Activated CD8-positive, alpha-beta T cell treated with anti-CD3 and anti-CD28 coated beads, Interleukin-2, amount 10 ng/mL, durations not matched to agents 7 days and 5 days (primary cell): ENCODE data around the gene SLC4A2. TPM values are rescaled to one million over a fixed set of nuclear protein-coding genes. Genes with fewer than 3 reads are reported as not detected.

Experiments used
- ATAC-seq: fragments of 150-1000 bp; cut with Tn5 transposase; one replicate; pipeline ENCODE4 v1.10.0; 2021; ENCODE audit warnings: moderate library complexity
- CTCF ChIA-PET: fragments of 350-600 bp; sonication (Branson Sonifier 250); formaldehyde crosslinking; loops from one replicate; lab custom pipeline; 2021; ENCODE audit warnings: antibody characterized with exemption; lab: Charles Lee
- POLR2A ChIA-PET: fragments of 350-600 bp; sonication (Branson Sonifier 250); formaldehyde crosslinking; loops from one replicate; lab custom pipeline; 2021; ENCODE audit warnings: antibody characterized with exemption; lab: Charles Lee
- DNase-seq: peaks from one replicate; pipeline ENCODE4 v3.0.0-alpha.2; 2020
- H3K27ac Mint-ChIP-seq: one replicate; pipeline ENCODE4 v1.8.0; 2021; ENCODE audit warnings: mild to moderate bottlenecking, mixed read lengths
- H3K27me3 Mint-ChIP-seq: one replicate; pipeline ENCODE4 v1.8.0; 2021; ENCODE audit warnings: low read depth, mixed read lengths
- H3K36me3 Mint-ChIP-seq: one replicate; pipeline ENCODE4 v1.8.0; 2021; ENCODE audit warnings: low read depth, mixed read lengths
- H3K4me1 Mint-ChIP-seq: one replicate; pipeline ENCODE4 v1.8.0; 2021; ENCODE audit warnings: low read depth, mixed read lengths
- H3K4me3 Mint-ChIP-seq: one replicate; pipeline ENCODE4 v1.8.0; 2021; ENCODE audit warnings: mild to moderate bottlenecking, mixed read lengths
- H3K9me3 Mint-ChIP-seq: one replicate; pipeline ENCODE4 v1.8.0; 2022; ENCODE audit warnings: mixed read lengths; ENCODE audit not compliant: insufficient read depth
- total RNA-seq, 2 experiments: library from RNA; stranded (reverse); gene quantifications; one replicate each; pipeline ENCODE4 v1.2.3, GENCODE V29; 2021

Gene SLC4A2
- total RNA-seq, 2 experiments from 2014 or later: 107 to 112 TPM

DNA sequence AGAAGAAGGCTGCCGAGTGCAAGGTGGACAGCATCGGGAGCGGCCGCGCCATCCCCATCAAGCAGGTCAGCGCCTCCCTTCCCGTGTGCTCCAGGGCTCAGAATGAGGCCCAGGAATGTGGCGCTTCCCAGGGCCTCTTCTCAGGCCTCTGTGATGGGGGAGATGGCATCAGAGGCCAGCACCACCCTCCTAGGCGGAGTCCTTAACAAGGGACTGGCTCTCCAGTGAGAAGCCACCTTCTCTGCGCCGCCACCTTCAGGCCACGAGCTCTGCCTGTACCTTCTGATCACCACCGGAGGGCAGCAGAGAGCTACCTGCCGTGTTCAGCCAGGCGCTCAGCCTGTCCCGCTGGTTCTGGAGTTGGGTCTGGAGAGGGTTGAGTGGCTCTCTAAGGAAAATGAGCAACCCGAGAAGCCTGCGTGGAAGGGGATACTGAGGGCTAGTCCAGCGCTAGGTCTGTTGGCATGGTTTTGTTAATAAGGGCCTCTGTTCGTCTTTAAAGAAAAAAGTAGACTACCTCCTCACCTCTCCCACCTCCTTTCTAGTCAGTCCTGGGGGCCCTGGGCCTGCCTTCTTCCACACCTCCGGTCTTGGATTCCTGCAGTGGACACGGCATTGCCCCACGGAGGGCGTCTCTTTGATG, 64.6 kb downstream of the SLC4A2 start:
- H3K4me3 Mint-ChIP-seq: no peak overlapping the region
- H3K27me3 Mint-ChIP-seq: no peaks in the 10 kb centered on the region
- H3K4me1 Mint-ChIP-seq: no peaks in the 10 kb centered on the region
- POLR2A ChIA-PET: interaction anchor here (0.5 to 0.6 kb wide), 2 partner anchors 17 to 46 kb away, joined by 3 read pairs; no protein-coding TSS in a partner anchor
- no peaks in the 10 kb centered on the region for H3K9me3 Mint-ChIP-seq
- CTCF ChIA-PET: interaction anchor here (0.6 to 2.4 kb wide), 32 partner anchors 8 to 242 kb away, joined by 3 to 23 read pairs (median 6); partner anchors contain the start of genes ABCB8, ABCF2, ASB10 and CHPF2
- DNase-seq (peak; percentile 88), ATAC-seq (peak; percentile 93)
- H3K36me3 Mint-ChIP-seq: no peaks in the 10 kb centered on the region
- H3K27ac Mint-ChIP-seq: no peak overlapping the region

- CTCF ChIA-PET: interaction anchor here (1.0 to 2.4 kb wide), 27 partner anchors 9 to 228 kb away, joined by 3 to 23 read pairs (median 6); partner anchors contain the start of genes ABCB8, ABCF2, ASB10 and CHPF2
- H3K27me3 Mint-ChIP-seq: no peaks in the 10 kb centered on the region
- DNase-seq: no peak
- no peaks in the 10 kb centered on the region for H3K9me3 Mint-ChIP-seq
- no peaks in the 10 kb centered on the region for H3K36me3 Mint-ChIP-seq
- POLR2A ChIA-PET: no interaction called here
- no peak overlapping the region for H3K27ac Mint-ChIP-seq
- H3K4me3 Mint-ChIP-seq: no peak overlapping the region
- ATAC-seq: no peak
- no peaks in the 10 kb centered on the region for H3K4me1 Mint-ChIP-seq
Observed at GRCh38 chr7:151124481-151124880, 65.1 kb downstream of the SLC4A2 start.

GRCh38 chr7:151124899-151125399, 65.6 kb downstream of the SLC4A2 start:
- ATAC-seq: no peak
- Mint-ChIP-seq H3K9me3 (no peaks in the 10 kb centered on the region), H3K36me3 (no peaks in the 10 kb centered on the region), H3K4me3 (no peak overlapping the region), H3K27ac (no peak overlapping the region), H3K27me3 (no peaks in the 10 kb centered on the region), H3K4me1 (peaks cover under 1% of the 10 kb centered on the region)
- CTCF ChIA-PET: interaction anchor here (0.6 to 2.4 kb wide), 20 partner anchors 14 to 256 kb away, joined by 3 to 23 read pairs (median 7); partner anchors contain the start of genes ABCB8 and ABCF2
- DNase-seq: no peak
- POLR2A ChIA-PET: no interaction called here

DNA sequence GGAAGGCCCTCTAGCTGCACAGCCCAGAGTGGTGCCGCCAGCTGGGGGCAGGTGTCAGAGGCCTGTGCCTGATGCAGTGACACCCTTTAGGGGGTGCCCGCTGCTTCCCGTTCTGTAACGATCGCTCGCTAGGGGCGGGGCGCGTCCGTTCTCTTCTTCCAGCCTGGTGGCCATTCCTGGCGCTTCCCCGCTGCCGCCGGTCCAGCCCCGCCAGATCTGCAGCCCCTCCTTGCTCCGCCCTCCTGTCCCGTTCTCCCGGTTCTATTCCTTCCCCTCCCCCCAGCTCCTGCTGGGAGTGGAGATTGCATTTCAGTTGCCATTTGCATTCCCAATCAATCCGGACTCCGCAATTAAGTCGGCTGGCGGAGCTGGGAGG, 66.1 kb downstream of the SLC4A2 start:
- H3K4me1 Mint-ChIP-seq: peaks cover 5% of the 10 kb centered on the region
- no peak overlapping the region for H3K27ac Mint-ChIP-seq
- CTCF ChIA-PET: interaction anchor here (0.6 to 2.4 kb wide), 5 partner anchors 23 to 256 kb away, joined by 3 to 15 read pairs (median 6); no protein-coding TSS in a partner anchor
- POLR2A ChIA-PET: no interaction called here
- no peaks in the 10 kb centered on the region for H3K36me3 Mint-ChIP-seq
- no peak for ATAC-seq
- DNase-seq: no peak
- no peaks in the 10 kb centered on the region for H3K9me3 Mint-ChIP-seq
- H3K27me3 Mint-ChIP-seq: no peaks in the 10 kb centered on the region
- no peak overlapping the region for H3K4me3 Mint-ChIP-seq

GRCh38 chr7:151125846-151126481, 66.6 kb downstream of the SLC4A2 start:
- peaks cover 5% of the 10 kb centered on the region for H3K4me1 Mint-ChIP-seq
- no peak overlapping the region for H3K27ac Mint-ChIP-seq
- H3K27me3 Mint-ChIP-seq: no peaks in the 10 kb centered on the region
- no peaks in the 10 kb centered on the region for H3K9me3 Mint-ChIP-seq
- no peaks in the 10 kb centered on the region for H3K36me3 Mint-ChIP-seq
- DNase-seq (no peak), ATAC-seq (no peak)
- ChIA-PET POLR2A (no interaction called here), CTCF (interaction anchor here (0.6 to 2.4 kb wide), 4 partner anchors 44 to 257 kb away, joined by 3 to 15 read pairs (median 4); no protein-coding TSS in a partner anchor)
- H3K4me3 Mint-ChIP-seq: no peak overlapping the region

Other genes with a start within 250 kb of the SLC4A2 start
- not detected for gene AOC1, start 207.1 kb upstream of the SLC4A2 start, total RNA-seq
- not detected for gene KCNH2, start 81.3 kb upstream of the SLC4A2 start, total RNA-seq
- gene NOS3, start 68.6 kb upstream of the SLC4A2 start, total RNA-seq: 10 to 100 TPM; 12.2 to 13.8 TPM
- 1 to 10 TPM; 6.8 to 7.4 TPM for gene ATG9B, start 35.1 kb upstream of the SLC4A2 start, total RNA-seq
- 10 to 100 TPM; 48.0 to 49.5 TPM for gene ABCB8, start 31.1 kb upstream of the SLC4A2 start, total RNA-seq
- 1 to 10 TPM; 2.8 to 3.2 TPM for gene ASIC3, start 11.1 kb upstream of the SLC4A2 start, total RNA-seq
- gene CDK5, start 1.7 kb upstream of the SLC4A2 start, total RNA-seq: 10 to 100 TPM; 20.3 to 21.0 TPM
- 10 to 100 TPM; 81.8 to 88.1 TPM for gene FASTK, start 21.2 kb downstream of the SLC4A2 start, total RNA-seq
- gene TMUB1, start 23.9 kb downstream of the SLC4A2 start, total RNA-seq: 10 to 100 TPM; 76.7 to 82.6 TPM
- gene AGAP3, start 26.9 kb downstream of the SLC4A2 start, total RNA-seq: 10 to 100 TPM; 12.1 to 12.6 TPM
- gene GBX1, start 108.1 kb downstream of the SLC4A2 start, total RNA-seq: not detected
- not detected for gene ASB10, start 127.7 kb downstream of the SLC4A2 start, total RNA-seq
- under 1 TPM in 1 of 2 experiments, not detected in 1; 0.76 TPM for gene H2BK1, start 150.9 kb downstream of the SLC4A2 start, total RNA-seq
- 10 to 100 TPM; 38.2 to 45.9 TPM for gene ABCF2, start 167.6 kb downstream of the SLC4A2 start, total RNA-seq
- 10 to 100 TPM; 34.7 to 36.1 TPM for gene CHPF2, start 172.9 kb downstream of the SLC4A2 start, total RNA-seq
- gene SMARCD3, start 189.1 kb downstream of the SLC4A2 start, total RNA-seq: 1 to 10 TPM; 4.2 to 4.7 TPM